IMR-90 (cell line): Measurements from ENCODE around the gene KRT38. TPM values are rescaled to one million over a fixed set of nuclear protein-coding genes. Genes with fewer than 3 reads are reported as not detected.
"Not testable (repeated sequence)": the region's sequence is repeated elsewhere in the genome, so short reads cannot be mapped to it uniquely, and the experiment has no call there.

Experiments used
- ATAC-seq: fragments of 200-7000 bp; cut with Tn5 transposase; 2 replicates; pipeline ENCODE4 v1.9.1; 2020; ENCODE audit warnings: low read depth, mild to moderate bottlenecking, moderate library complexity
- BruUV-seq: library from RNA; stranded (reverse); fragments of 400-500 nt; replicated peaks from 2 replicates; lab custom pipeline; 2021; lab: Mats Ljungman, UMichigan
- CTCF ChIA-PET: fragments of 300-600 bp; formaldehyde crosslinking; extraction: SDS; loops from one replicate; lab custom pipeline; 2021; ENCODE audit warnings: antibody characterized with exemption; lab: Yijun Ruan, JAX
- POLR2A ChIA-PET: fragments of 300-600 bp; sonication (Branson Sonifier 250); formaldehyde crosslinking; loops from one replicate; lab custom pipeline; 2022; ENCODE audit warnings: antibody characterized with exemption; ENCODE audit not compliant: unreplicated experiment; lab: Charles Lee
- DNase-seq: peaks from one replicate; pipeline ENCODE4 v3.0.0; 2013
- H2AFZ ChIP-seq: replicated peaks from 2 replicates; pipeline ENCODE3; 2013; ENCODE audit warnings: low read length, mild to moderate bottlenecking; ENCODE audit not compliant: poor library complexity
- H2AK5ac ChIP-seq: 2 replicates; pipeline ENCODE4 v1.6.1; 2013; ENCODE audit warnings: low read depth, low read length, inconsistent platforms
- H2AK9ac ChIP-seq: replicated peaks from 2 replicates; pipeline ENCODE3; 2013; ENCODE audit warnings: mild to moderate bottlenecking, low read depth, low read length, moderate library complexity; ENCODE audit not compliant: poor library complexity
- H2BK120ac ChIP-seq: 2 replicates; pipeline ENCODE4 v1.6.1; 2013; ENCODE audit warnings: low read depth, low read length, inconsistent platforms
- H2BK15ac ChIP-seq: 3 replicates; pipeline ENCODE4 v1.6.1; 2013; ENCODE audit warnings: low read depth, low read length, inconsistent platforms
- H2BK20ac ChIP-seq: 2 replicates; pipeline ENCODE4 v1.6.1; 2013; ENCODE audit warnings: low read depth, mild to moderate bottlenecking, inconsistent platforms, low read length, moderate library complexity
- H2BK5ac ChIP-seq: 2 replicates; pipeline ENCODE4 v1.6.1; 2013; ENCODE audit warnings: mild to moderate bottlenecking, low read depth, low read length, inconsistent platforms; ENCODE audit not compliant: poor library complexity, severe bottlenecking
- H3K14ac ChIP-seq: replicated peaks from 2 replicates; pipeline ENCODE4 v1.6.1; 2013; ENCODE audit warnings: low read depth, low read length, inconsistent platforms
- H3K18ac ChIP-seq: 2 replicates; pipeline ENCODE4 v1.6.1; 2013; ENCODE audit warnings: low read depth, low read length, control low read depth
- H3K23ac ChIP-seq: 2 replicates; pipeline ENCODE4 v1.6.1; 2013; ENCODE audit warnings: low read depth, low read length, inconsistent platforms
- H3K27ac ChIP-seq: 2 replicates; pipeline ENCODE4 v1.5.1; 2013; ENCODE audit warnings: mild to moderate bottlenecking, control low read depth, low read length; ENCODE audit not compliant: insufficient read depth
- H3K27me3 ChIP-seq: 2 replicates; pipeline ENCODE4 v1.6.1; 2013; ENCODE audit warnings: low read length; ENCODE audit not compliant: control insufficient read depth, insufficient read depth
- H3K36me3 ChIP-seq: 2 replicates; pipeline ENCODE4 v1.6.1; 2013; ENCODE audit warnings: low read length, mixed read lengths; ENCODE audit not compliant: control insufficient read depth, insufficient read depth
- H3K4ac ChIP-seq: 2 replicates; pipeline ENCODE4 v1.6.1; 2013; ENCODE audit warnings: low read depth, low read length, inconsistent platforms
- H3K4me1 ChIP-seq: 2 replicates; pipeline ENCODE4 v1.6.1; 2013; ENCODE audit warnings: low read length, mixed read lengths; ENCODE audit not compliant: control insufficient read depth, insufficient read depth
- H3K4me2 ChIP-seq: 2 replicates; pipeline ENCODE4 v1.6.1; 2013; ENCODE audit warnings: low read depth, mild to moderate bottlenecking, control low read depth, low read length, moderate library complexity
- H3K4me3 ChIP-seq: 2 replicates; pipeline ENCODE4 v1.5.1; 2013; ENCODE audit warnings: low read depth, mild to moderate bottlenecking, control low read depth, low read length, moderate library complexity; ENCODE audit not compliant: insufficient read depth
- H3K56ac ChIP-seq: 2 replicates; pipeline ENCODE4 v1.6.1; 2013; ENCODE audit warnings: low read length, inconsistent platforms; ENCODE audit not compliant: insufficient read depth; ENCODE audit errors: extremely low read depth
- H3K79me1 ChIP-seq, 2 experiments: 2 replicates each; pipeline ENCODE4 v1.6.1; 2013; ENCODE audit warnings: low read length in 2 of 2, inconsistent platforms in 1 of 2, low read depth in 1 of 2
- H3K9ac ChIP-seq: 2 replicates; pipeline ENCODE4 v1.6.1; 2013; ENCODE audit warnings: low read depth, low read length, control low read depth
- H3K9me1 ChIP-seq: 2 replicates; pipeline ENCODE4 v1.6.1; 2013; ENCODE audit warnings: low read length, inconsistent platforms; ENCODE audit not compliant: insufficient read depth
- H3K9me3 ChIP-seq: 2 replicates; pipeline ENCODE4 v1.6.1; 2013; ENCODE audit warnings: low read length; ENCODE audit not compliant: control insufficient read depth, insufficient read depth
- H4K20me1 ChIP-seq: 2 replicates; pipeline ENCODE4 v1.6.1; 2013; ENCODE audit warnings: low read length, inconsistent platforms; ENCODE audit not compliant: insufficient read depth
- H4K5ac ChIP-seq: 2 replicates; pipeline ENCODE4 v1.6.1; 2013; ENCODE audit warnings: mild to moderate bottlenecking, low read depth, low read length, control low read depth
- H4K8ac ChIP-seq, 2 experiments: 2 replicates each; pipeline ENCODE4 v1.6.1; 2013; ENCODE audit warnings: low read depth in 2 of 2, low read length in 2 of 2, control low read depth in 1 of 2, inconsistent platforms in 1 of 2
- H4K91ac ChIP-seq: 2 replicates; pipeline ENCODE4 v1.6.1; 2013; ENCODE audit warnings: low read depth, low read length, inconsistent platforms; ENCODE audit not compliant: insufficient read depth
- BHLHE40 ChIP-seq: fragments of 150-350 bp; IDR thresholded peaks from 2 replicates; pipeline ENCODE4 v1.6.1; 2016; ENCODE audit warnings: mild to moderate bottlenecking, low read depth, low read length
- CEBPB ChIP-seq: IDR thresholded peaks from 2 replicates; pipeline ENCODE4 v1.6.1; 2012; ENCODE audit warnings: low read depth, low read length, improper control_type of control experiment
- CHD1 ChIP-seq: IDR thresholded peaks from 2 replicates; pipeline ENCODE4 v1.6.1; 2012; ENCODE audit warnings: low read depth, low read length, improper control_type of control experiment
- ELK1 ChIP-seq: fragments of 150-350 bp; IDR thresholded peaks from 2 replicates; pipeline ENCODE4 v1.6.1; 2016; ENCODE audit warnings: low read depth, mild to moderate bottlenecking, low read length, moderate library complexity, borderline replicate concordance
- FOS ChIP-seq: fragments of 150-350 bp; IDR thresholded peaks from 2 replicates; pipeline ENCODE4 v1.6.1; 2016; ENCODE audit warnings: low read depth, low read length
- MAFK ChIP-seq: IDR thresholded peaks from 2 replicates; pipeline ENCODE4 v1.6.1; 2012; ENCODE audit warnings: low read depth, low read length, improper control_type of control experiment
- MAZ ChIP-seq: IDR thresholded peaks from 2 replicates; pipeline ENCODE4 v1.6.1; 2012; ENCODE audit warnings: low read depth, mild to moderate bottlenecking, low read length, improper control_type of control experiment, moderate library complexity, borderline replicate concordance
- NFE2L2 ChIP-seq: fragments of 150-350 bp; IDR thresholded peaks from 2 replicates; pipeline ENCODE4 v1.6.1; 2016; ENCODE audit warnings: low read depth, mild to moderate bottlenecking, low read length
- POLR2A ChIP-seq: IDR thresholded peaks from 2 replicates; pipeline ENCODE4 v1.6.1; 2012; ENCODE audit warnings: mild to moderate bottlenecking, low read depth, low read length
- WGBS, 2 experiments: methylation state at CpG; one replicate each; pipeline versions ENCODE4 v1.1.5 to v1.1.7; 2013; ENCODE audit warnings: missing lambda C conversion rate in 2 of 2; ENCODE audit not compliant: insufficient read length in 1 of 2; ENCODE audit errors: extremely low coverage in 2 of 2; 5-methylcytosine and 5-hydroxymethylcytosine counted together
- dilution Hi-C: fragments of 300-500 bp; cut with HindIII; formaldehyde crosslinking; loops from one replicate; pipeline ENCODE4 v1.14.3; 2018; ENCODE audit warnings: low sequenced_read_pairs; ENCODE audit not compliant: unreplicated experiment
- in situ Hi-C: fragments of 300-500 bp; cut with MboI; formaldehyde crosslinking; loops from 3 replicates; pipeline ENCODE4 v1.14.3; 2019; ENCODE audit warnings: low sequenced_read_pairs, inconsistent platforms, mixed read lengths
- intact Hi-C: fragments of 100-400 bp; cut with micrococcal nuclease; formaldehyde crosslinking; loops from 2 replicates; pipeline ENCODE4 v1.10.0; 2022
- polyA plus RNA-seq, 3 experiments: library from polyadenylated mRNA; depleted of rRNA; stranded (reverse); fragments of >200 nt; gene quantifications; 2 replicates each; pipeline ENCODE4 v1.2.3, GENCODE V29; 2012; ENCODE audit warnings: low replicate concordance in 1 of 3
- total RNA-seq: library from RNA; depleted of rRNA; stranded (reverse); fragments of >200 nt; gene quantifications from 2 replicates; pipeline ENCODE4 v1.2.3, GENCODE V29; 2012

The KRT38 gene
- total and polyA plus RNA-seq, 2 of the 4 experiments (the other 2 are of a cell fraction) = 0.09 TPM; not detected in 1

GRCh38 chr17:41424111-41424635 lies 16.6 kb downstream of the KRT38 start, which contains the start of gene KRT37:
KRT37 (minus strand) TSS chr17:41424585; CDS start chr17:41424523, 62 bp downstream.
- H4K91ac ChIP-seq = no peak within 1 kb of the TSS
- no peaks in the 10 kb centered on the region for H4K20me1 ChIP-seq
- peak within 1 kb of the TSS; percentile 5; the same call in 1 of the 2 replicates for H2BK20ac ChIP-seq
- peaks cover 12% of the 10 kb centered on the region for H3K4me1 ChIP-seq
- ATAC-seq (no peak), DNase-seq (no peak)
- H3K9ac ChIP-seq = no peak within 1 kb of the TSS
- ChIA-PET POLR2A (no interaction called here), CTCF (interaction anchor here (0.6 kb wide), 1 partner anchor 25 kb away, joined by 3 read pairs; no protein-coding TSS in a partner anchor)
- no peak within 1 kb of the TSS for H2AK5ac ChIP-seq
- H2BK120ac ChIP-seq = 0 out of 2 replicates have a peak within 1 kb of the TSS, but pooled peaks have one; percentile 27
- 87% methylated on average over 9 of the region's 13 CpGs; no CpG with 5 or more reads in 1 of the 2 experiments for WGBS, 2 experiments
- H3K79me1 ChIP-seq = no peaks in the 10 kb centered on the region
- H3K18ac ChIP-seq = no peak within 1 kb of the TSS
- no peaks in the 10 kb centered on the region for H3K36me3 ChIP-seq
- H3K9me3 ChIP-seq = no peaks in the 10 kb centered on the region
- BruUV-seq = no TSS peak
- no peak within 1 kb of the TSS for H3K23ac ChIP-seq
- H2BK15ac ChIP-seq = no peak within 1 kb of the TSS
- no peak within 1 kb of the TSS for H3K56ac ChIP-seq
- H3K4ac ChIP-seq = no peak within 1 kb of the TSS
- intact Hi-C loops = no loop called here
- no peak within 1 kb of the TSS for H2AK9ac ChIP-seq
- H4K8ac ChIP-seq = no peak within 1 kb of the TSS
- peaks cover 5% of the 10 kb centered on the region for H3K9me1 ChIP-seq
- H3K27me3 ChIP-seq = no peaks in the 10 kb centered on the region
- H3K27ac ChIP-seq = no peak within 1 kb of the TSS
- H3K4me2 ChIP-seq = no peak within 1 kb of the TSS
- H3K4me3 ChIP-seq = no peak within 1 kb of the TSS
- dilution Hi-C loops = no loop called here
- in situ Hi-C loops = no loop called here
- no peak within 1 kb of the TSS for H3K14ac ChIP-seq
- no peak within 1 kb of the TSS for H2BK5ac ChIP-seq
- TF ChIP-seq MAZ = no peak
- TF ChIP-seq MAFK = no peak
- TF ChIP-seq FOS = no peak
- TF ChIP-seq CHD1 = no peak
- TF ChIP-seq BHLHE40 = no peak
- TF ChIP-seq CEBPB = no peak
- TF ChIP-seq POLR2A = no peak
- no peak for TF ChIP-seq NFE2L2
- no peak for TF ChIP-seq ELK1
- H2AFZ ChIP-seq = no peak within 1 kb of the TSS
- H4K5ac ChIP-seq = no peak within 1 kb of the TSS

GRCh38 chr17:41422586-41422985 lies 18.2 kb downstream of the KRT38 start:
- POLR2A ChIA-PET = not testable (repeated sequence)

More at GRCh38 chr17:41422586-41422985, 18.2 kb downstream of the KRT38 start:
- H3K4me3 ChIP-seq, BruUV-seq, H3K27me3 ChIP-seq, H3K79me1 ChIP-seq, H3K9me3 ChIP-seq, H3K23ac ChIP-seq, H2BK15ac ChIP-seq, H4K20me1 ChIP-seq, H2AFZ ChIP-seq, H3K27ac ChIP-seq, H3K18ac ChIP-seq, H3K4me2 ChIP-seq, H3K9ac ChIP-seq, H3K14ac ChIP-seq, intact Hi-C loops, H2BK5ac ChIP-seq, H3K4ac ChIP-seq, H4K91ac ChIP-seq, DNase-seq, H2BK120ac ChIP-seq, CTCF ChIA-PET, H2AK9ac ChIP-seq, dilution Hi-C loops, H3K36me3 ChIP-seq, ATAC-seq, H4K5ac ChIP-seq, H2BK20ac ChIP-seq, H3K56ac ChIP-seq, H2AK5ac ChIP-seq, H4K8ac ChIP-seq, in situ Hi-C loops: not testable (repeated sequence)
- peaks cover 13% of the 10 kb centered on the region for H3K9me1 ChIP-seq
- peaks cover 18% of the 10 kb centered on the region for H3K4me1 ChIP-seq
- 100% methylated on average over 5 of the region's 11 CpGs; no CpG with 5 or more reads in 1 of the 2 experiments for WGBS, 2 experiments
